ENCODE results near the gene ING5. TPM values are rescaled to one million over a fixed set of nuclear protein-coding genes. Genes with fewer than 3 reads are reported as not detected.

The ING5 gene
- total and polyA plus RNA-seq, 9 donors, result 21.0 to 29.4 (median 24.9) TPM

DNA sequence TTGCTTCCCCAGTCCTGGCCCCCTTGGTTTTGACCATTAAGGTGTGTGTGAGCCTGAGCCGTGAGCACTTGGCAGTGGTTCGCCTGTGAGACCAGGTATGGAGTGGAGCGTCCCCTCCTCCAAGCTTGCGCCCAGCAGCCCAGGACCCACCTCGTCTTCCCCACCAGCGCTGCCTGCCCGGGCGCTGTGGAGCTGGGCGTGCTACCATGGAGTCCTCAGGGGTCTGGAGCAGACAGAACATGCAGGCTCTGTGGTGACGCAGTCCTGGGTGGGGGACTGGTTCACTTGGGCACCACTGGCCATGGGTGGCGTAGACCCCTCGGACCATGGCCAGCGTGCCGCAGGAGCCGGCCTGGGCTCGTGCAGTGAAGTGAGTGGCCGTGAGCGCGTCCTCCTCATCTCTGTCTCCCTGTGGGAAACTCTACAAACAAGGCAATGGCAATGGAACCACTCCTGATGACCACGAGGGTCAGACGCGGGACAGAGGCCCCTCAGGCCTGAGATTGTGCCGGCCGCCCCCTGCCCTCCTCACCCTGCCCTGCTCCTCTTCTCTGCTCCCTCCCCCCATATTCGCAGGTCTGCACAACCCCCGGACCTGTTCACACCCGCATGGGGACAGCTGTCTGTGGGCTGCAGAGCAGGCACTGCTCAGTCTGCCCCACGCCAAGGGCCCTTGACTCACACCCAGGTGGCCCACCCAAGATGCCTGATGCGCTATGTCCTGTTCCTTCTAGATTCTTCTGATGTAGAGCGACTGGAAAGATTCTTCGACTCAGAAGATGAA is 30.2 kb upstream of the ING5 start:
- Histone ChIP-seq H3K27ac (ENCODE audit: low read length) (no peak overlapping the region), H3K27me3 (ENCODE audit: control insufficient read depth, insufficient read depth, low read length) (no peaks in the 10 kb centered on the region), H3K9me3 (replicated peaks; ENCODE audit: control insufficient read depth, low read depth, low read length) (no peaks in the 10 kb centered on the region), H3K4me1 (ENCODE audit: control insufficient read depth, insufficient read depth, low read length) (no peaks in the 10 kb centered on the region), H3K4me3 (ENCODE audit: low read length) (no peak overlapping the region), H3K36me3 (ENCODE audit: control insufficient read depth, insufficient read depth, low read length) (peaks cover 81% of the 10 kb centered on the region)
- DNase-seq, result no peak
- 91% methylated on average over 29 of the region's 31 CpGs for WGBS (ENCODE audit: insufficient coverage)

DNA sequence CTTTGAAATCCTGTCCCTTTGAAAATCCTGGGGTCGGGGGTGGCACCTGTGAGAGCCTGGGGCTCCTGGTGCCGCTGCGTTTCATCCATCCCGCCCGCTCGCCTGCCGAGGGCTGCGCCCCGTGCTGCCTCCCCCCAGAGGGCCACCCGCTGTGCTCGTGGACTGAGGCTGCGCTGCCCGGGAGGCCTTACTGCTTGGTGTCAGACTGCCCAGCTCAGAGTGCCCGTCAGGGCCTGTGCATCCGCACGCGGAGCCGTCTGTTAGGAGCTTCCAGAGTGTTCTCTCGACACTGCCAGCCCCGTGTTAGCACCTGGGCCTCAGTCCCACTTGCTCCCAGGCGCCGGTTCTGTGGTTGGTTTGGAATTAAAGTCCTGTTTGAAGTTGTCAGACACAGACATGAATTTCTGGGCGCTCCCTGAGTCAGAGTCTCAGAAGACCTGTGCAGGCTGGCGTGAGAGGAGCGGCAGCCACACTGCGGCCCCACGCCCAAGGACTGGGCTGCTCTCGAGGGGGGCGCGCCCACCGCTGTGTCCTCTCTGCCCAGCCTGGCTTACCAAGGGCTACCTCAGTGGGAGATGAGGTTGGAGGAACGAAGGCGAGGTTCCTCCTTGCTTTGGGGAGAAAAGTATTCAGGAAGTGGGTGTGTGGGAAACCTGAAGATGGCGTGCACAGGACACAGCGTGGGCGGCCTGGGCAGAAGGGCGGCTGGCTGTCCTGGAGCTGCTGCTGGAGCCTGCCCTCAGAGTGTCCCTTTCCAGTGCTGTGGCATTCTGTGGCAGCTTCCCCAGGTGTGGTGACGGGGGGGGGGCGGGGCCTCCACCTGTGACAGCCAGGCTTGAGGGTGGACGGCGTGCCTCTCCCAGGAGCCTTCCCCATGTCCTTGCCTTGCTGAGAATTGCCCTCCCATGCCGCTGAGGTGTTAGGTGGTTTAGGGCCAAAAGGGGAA is 29.3 kb upstream of the ING5 start:
- Histone ChIP-seq H3K4me3 (ENCODE audit: low read length) (no peak overlapping the region), H3K27me3 (ENCODE audit: control insufficient read depth, insufficient read depth, low read length) (no peaks in the 10 kb centered on the region), H3K9me3 (replicated peaks; ENCODE audit: control insufficient read depth, low read depth, low read length) (no peaks in the 10 kb centered on the region), H3K27ac (ENCODE audit: low read length) (no peak overlapping the region), H3K36me3 (ENCODE audit: control insufficient read depth, insufficient read depth, low read length) (peaks cover 83% of the 10 kb centered on the region), H3K4me1 (ENCODE audit: control insufficient read depth, insufficient read depth, low read length) (no peaks in the 10 kb centered on the region)
- 91% methylated on average over 36 of the region's 42 CpGs for WGBS (ENCODE audit: insufficient coverage)
- DNase-seq, result no peak

DNA sequence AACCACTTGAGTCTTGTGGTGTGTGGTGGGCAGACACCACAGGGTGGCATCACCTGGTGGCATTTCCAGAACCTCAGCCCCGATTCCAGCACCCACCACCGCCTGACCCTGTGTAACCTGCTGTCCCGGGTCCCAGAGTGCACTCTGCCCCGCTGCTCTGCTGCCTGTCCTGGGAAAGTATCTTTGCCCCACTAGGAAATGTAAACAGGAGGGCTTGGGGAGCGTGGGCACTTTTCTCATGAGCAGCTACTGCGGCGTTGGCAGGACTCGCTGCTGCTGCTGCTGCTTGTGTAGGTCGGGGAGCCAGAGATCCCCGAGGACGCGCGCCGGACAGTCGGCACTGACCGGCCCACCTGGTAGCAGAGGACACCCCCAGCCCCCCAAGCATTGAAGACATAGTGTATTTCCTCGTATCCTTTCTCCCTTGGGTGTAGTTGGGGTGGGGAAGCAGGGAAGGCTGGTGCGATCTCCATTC is 28.6 kb upstream of the ING5 start:
- Histone ChIP-seq H3K27me3 (ENCODE audit: control insufficient read depth, insufficient read depth, low read length) (no peaks in the 10 kb centered on the region), H3K9me3 (replicated peaks; ENCODE audit: control insufficient read depth, low read depth, low read length) (no peaks in the 10 kb centered on the region), H3K4me1 (ENCODE audit: control insufficient read depth, insufficient read depth, low read length) (no peaks in the 10 kb centered on the region), H3K4me3 (ENCODE audit: low read length) (no peak overlapping the region), H3K27ac (ENCODE audit: low read length) (no peak overlapping the region), H3K36me3 (ENCODE audit: control insufficient read depth, insufficient read depth, low read length) (peaks cover 82% of the 10 kb centered on the region)
- 92% methylated on average over 10 of the region's 18 CpGs for WGBS (ENCODE audit: insufficient coverage)
- no peak for DNase-seq

DNA sequence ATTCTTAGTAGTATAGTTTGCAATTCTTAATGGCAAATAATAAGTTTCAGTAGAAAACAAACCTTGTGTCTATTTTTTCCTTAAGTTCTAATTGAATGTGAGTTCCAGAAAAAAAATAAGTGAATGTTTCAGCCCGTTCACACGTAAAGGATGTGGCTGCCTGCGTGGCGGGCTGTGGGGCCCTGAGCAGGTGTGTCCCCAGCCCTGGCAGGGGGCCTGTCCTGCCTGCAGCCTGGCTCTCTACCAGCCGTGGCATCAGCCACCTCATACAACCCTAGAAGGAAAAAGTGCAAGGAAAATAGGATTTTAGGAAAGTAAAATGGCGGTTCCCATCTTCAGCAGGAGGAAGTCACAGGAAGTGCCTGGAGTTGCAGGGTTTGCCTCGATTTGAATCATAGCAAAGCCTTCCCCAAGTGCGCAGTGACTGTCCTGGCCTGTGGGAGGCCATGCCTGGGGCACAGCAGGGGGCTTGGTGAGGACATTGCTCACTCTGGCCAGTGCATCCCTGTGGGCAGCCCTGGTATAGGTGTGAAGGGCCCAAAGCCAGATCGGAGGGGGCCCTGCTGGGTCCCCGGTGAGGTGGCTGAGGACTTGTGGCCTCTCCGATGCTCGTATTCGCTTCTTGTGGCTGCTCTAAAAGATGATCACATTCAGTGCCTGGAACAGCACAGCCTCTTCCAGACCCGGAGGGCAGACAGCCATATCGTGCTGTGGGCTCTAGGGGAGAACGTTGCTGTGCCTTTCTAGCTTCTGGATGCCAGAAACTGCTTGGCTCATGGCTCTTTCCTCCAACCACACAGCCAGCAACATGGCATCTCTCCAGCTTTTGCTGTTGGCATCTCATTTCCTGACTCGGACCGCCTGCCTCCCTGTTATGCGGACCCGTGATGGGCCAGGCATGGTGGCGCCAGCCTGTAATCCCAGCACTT is 27.8 kb upstream of the ING5 start:
- peaks cover 82% of the 10 kb centered on the region for H3K36me3 ChIP-seq (ENCODE audit: control insufficient read depth, insufficient read depth, low read length)
- WGBS (ENCODE audit: insufficient coverage), result 77% methylated on average over 18 of the region's 21 CpGs
- H3K4me3 ChIP-seq (ENCODE audit: low read length), result no peak overlapping the region
- no peaks in the 10 kb centered on the region for H3K27me3 ChIP-seq (ENCODE audit: control insufficient read depth, insufficient read depth, low read length)
- H3K27ac ChIP-seq (ENCODE audit: low read length), result no peak overlapping the region
- DNase-seq, result no peak
- no peaks in the 10 kb centered on the region for H3K9me3 ChIP-seq (replicated peaks; ENCODE audit: control insufficient read depth, low read depth, low read length)
- no peaks in the 10 kb centered on the region for H3K4me1 ChIP-seq (ENCODE audit: control insufficient read depth, insufficient read depth, low read length)

DNA sequence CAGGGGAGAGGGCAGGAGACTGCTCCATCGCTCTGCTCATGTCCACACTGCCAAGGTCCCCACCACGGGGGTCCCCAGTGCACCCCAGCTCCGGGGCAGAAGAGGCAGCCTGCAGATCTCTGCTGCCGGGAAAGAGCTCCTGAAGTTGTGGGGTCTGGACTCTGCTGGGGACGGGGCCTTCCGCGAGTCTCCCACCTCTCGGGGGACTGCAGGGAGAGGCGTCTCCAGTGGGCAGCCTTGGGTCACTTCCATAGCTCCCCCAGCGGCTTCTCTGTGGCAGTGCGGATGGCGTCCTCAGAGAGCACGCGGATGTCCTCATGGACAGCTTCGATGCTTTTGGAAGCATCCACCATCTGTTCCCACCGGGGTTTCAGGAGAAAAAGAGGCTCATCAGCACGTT is 26.0 kb upstream of the ING5 start:
- DNase-seq, result no peak
- Histone ChIP-seq H3K27me3 (ENCODE audit: control insufficient read depth, insufficient read depth, low read length) (no peaks in the 10 kb centered on the region), H3K4me1 (ENCODE audit: control insufficient read depth, insufficient read depth, low read length) (no peaks in the 10 kb centered on the region), H3K27ac (ENCODE audit: low read length) (no peak overlapping the region), H3K4me3 (ENCODE audit: low read length) (no peak overlapping the region), H3K9me3 (replicated peaks; ENCODE audit: control insufficient read depth, low read depth, low read length) (no peaks in the 10 kb centered on the region), H3K36me3 (ENCODE audit: control insufficient read depth, insufficient read depth, low read length) (peaks cover 82% of the 10 kb centered on the region)
- 82% methylated on average over 16 of the region's 17 CpGs for WGBS (ENCODE audit: insufficient coverage)

DNA sequence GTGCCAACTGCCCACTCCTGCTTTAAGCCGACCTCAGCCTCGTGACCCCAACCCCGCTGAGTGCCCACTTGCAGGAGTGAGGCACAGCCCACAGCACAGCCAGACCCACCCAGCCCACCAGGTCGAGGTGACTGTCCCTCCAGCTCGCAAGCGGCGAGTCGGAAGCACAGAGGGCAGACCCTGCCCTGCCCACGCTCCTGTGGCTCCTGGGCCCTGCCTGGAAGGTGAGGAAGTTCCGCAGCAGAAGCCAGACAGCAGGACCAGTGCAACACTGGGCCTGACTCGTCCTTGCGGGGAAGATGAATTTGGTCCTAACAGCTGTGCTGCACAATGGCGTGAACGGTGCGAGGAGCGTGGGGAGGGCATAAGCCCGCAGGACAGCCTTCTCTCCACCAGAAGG is 25.2 kb upstream of the ING5 start:
- H3K4me3 ChIP-seq (ENCODE audit: low read length), result no peak overlapping the region
- H3K4me1 ChIP-seq (ENCODE audit: control insufficient read depth, insufficient read depth, low read length), result no peaks in the 10 kb centered on the region
- no peaks in the 10 kb centered on the region for H3K9me3 ChIP-seq (replicated peaks; ENCODE audit: control insufficient read depth, low read depth, low read length)
- no peaks in the 10 kb centered on the region for H3K27me3 ChIP-seq (ENCODE audit: control insufficient read depth, insufficient read depth, low read length)
- DNase-seq, result no peak
- peaks cover 82% of the 10 kb centered on the region for H3K36me3 ChIP-seq (ENCODE audit: control insufficient read depth, insufficient read depth, low read length)
- WGBS (ENCODE audit: insufficient coverage), result 92% methylated on average over 13 of the region's 17 CpGs
- H3K27ac ChIP-seq (ENCODE audit: low read length), result no peak overlapping the region

DNA sequence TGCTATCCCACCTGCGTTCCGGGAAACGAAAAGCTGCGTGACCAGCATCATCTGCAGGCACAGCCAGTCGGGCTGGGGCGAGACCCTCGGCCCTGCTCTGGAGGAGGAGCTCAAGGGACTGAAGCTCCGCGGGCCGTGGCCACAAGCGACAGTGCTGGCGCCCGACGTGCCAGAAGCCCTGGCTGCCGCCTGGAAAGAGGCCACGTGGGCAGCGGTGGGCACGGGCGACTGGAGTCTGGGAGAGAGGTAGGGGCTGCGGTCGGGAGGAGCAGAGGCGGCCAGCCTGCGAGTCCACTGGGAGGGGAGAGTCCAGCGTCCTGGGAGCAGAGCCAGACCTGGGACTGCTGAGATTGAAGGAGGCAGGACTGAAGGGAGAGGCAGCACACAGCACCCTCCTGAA is 24.4 kb upstream of the ING5 start:
- Histone ChIP-seq H3K27ac (ENCODE audit: low read length) (no peak overlapping the region), H3K4me1 (ENCODE audit: control insufficient read depth, insufficient read depth, low read length) (no peaks in the 10 kb centered on the region), H3K36me3 (ENCODE audit: control insufficient read depth, insufficient read depth, low read length) (peaks cover 82% of the 10 kb centered on the region), H3K9me3 (replicated peaks; ENCODE audit: control insufficient read depth, low read depth, low read length) (no peaks in the 10 kb centered on the region), H3K27me3 (ENCODE audit: control insufficient read depth, insufficient read depth, low read length) (no peaks in the 10 kb centered on the region), H3K4me3 (ENCODE audit: low read length) (no peak overlapping the region)
- 91% methylated on average over 24 of the region's 24 CpGs for whole genome bisulfite sequencing (ENCODE audit: insufficient coverage)
- DNase-seq, result no peak

DNA sequence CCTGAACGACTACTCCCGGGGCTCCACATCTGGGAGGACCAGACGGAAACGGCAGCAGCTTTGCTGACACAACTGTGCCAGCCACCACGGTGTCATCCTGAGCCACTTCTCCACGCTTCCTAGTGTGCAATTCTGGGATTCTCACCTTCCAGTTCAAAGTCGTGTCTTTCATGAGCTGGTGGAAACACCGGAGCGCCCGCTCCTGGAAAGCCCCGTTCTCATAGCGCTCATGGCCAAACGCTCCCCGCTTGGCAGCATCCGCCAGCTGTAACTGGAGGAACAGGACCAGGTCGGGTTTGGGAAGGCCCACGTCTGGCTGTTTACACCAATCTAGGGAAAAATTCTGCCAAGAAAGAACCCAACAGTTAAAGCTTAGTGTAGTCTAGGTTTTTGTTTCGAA is 23.5 kb upstream of the ING5 start:
- no peaks in the 10 kb centered on the region for H3K9me3 ChIP-seq (replicated peaks; ENCODE audit: control insufficient read depth, low read depth, low read length)
- H3K27ac ChIP-seq (ENCODE audit: low read length), result no peak overlapping the region
- H3K36me3 ChIP-seq (ENCODE audit: control insufficient read depth, insufficient read depth, low read length), result peaks cover 87% of the 10 kb centered on the region
- 90% methylated on average over 18 of the region's 18 CpGs for WGBS (ENCODE audit: insufficient coverage)
- no peak overlapping the region for H3K4me3 ChIP-seq (ENCODE audit: low read length)
- H3K27me3 ChIP-seq (ENCODE audit: control insufficient read depth, insufficient read depth, low read length), result no peaks in the 10 kb centered on the region
- DNase-seq, result no peak
- no peaks in the 10 kb centered on the region for H3K4me1 ChIP-seq (ENCODE audit: control insufficient read depth, insufficient read depth, low read length)

DNA sequence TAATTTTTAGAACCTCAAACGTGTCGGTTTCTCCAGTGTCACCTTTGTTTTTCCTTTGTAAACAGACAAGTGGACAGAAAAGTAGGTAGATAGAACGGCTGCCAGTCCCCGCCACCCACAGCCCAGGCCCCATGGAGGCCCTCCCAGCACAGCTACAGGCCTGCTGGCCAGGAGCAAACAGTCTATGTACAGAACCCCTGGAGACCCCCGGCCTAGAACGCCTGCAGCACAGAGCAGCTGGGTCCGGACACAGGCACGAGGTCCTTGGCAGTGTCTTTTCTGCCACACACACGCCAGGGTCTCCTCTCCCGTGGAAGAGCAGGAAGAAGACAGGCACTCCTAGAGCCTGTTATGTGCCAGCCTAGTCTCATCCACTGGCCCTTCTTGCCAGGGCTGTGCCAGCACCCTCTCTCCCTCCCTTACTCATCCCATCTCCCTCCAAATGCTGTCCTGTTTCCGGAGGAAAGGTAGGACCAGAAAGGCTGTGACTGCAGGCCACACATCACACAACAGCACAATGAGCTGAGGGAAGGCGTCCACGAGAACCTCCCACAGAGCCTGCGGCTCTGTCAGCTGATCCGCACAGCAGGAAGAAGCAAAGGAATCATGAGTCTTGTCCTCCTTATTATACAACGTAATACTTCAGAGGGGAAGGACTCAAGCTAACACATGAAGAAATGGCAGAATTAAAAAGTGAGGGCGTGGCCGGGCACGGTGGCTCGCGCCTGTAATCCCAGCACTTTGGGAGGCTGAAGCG is 22.9 kb upstream of the ING5 start:
- no peaks in the 10 kb centered on the region for H3K27me3 ChIP-seq (ENCODE audit: control insufficient read depth, insufficient read depth, low read length)
- H3K4me3 ChIP-seq (ENCODE audit: low read length), result no peak overlapping the region
- H3K27ac ChIP-seq (ENCODE audit: low read length), result no peak overlapping the region
- whole genome bisulfite sequencing (ENCODE audit: insufficient coverage), result 88% methylated on average over 15 of the region's 22 CpGs
- no peaks in the 10 kb centered on the region for H3K9me3 ChIP-seq (replicated peaks; ENCODE audit: control insufficient read depth, low read depth, low read length)
- peaks cover 92% of the 10 kb centered on the region for H3K36me3 ChIP-seq (ENCODE audit: control insufficient read depth, insufficient read depth, low read length)
- no peaks in the 10 kb centered on the region for H3K4me1 ChIP-seq (ENCODE audit: control insufficient read depth, insufficient read depth, low read length)
- no peak for DNase-seq
